HG02870 (cell line): ENCODE data around the gene CNOT9.

Experiments used
- ATAC-seq: cut with Tn5 transposase; IDR thresholded peaks from one replicate; pipeline ENCODE4 v1.9.1; 2021; ENCODE audit warnings: mild to moderate bottlenecking, moderate library complexity; ENCODE audit not compliant: unreplicated experiment

The CNOT9 gene

GRCh38 chr2:218643751-218644310 lies 75.2 kb downstream of the CNOT9 start:
- ATAC-seq: no peak

- ATAC-seq: no peak
Observed at GRCh38 chr2:218644721-218645120, 76.1 kb downstream of the CNOT9 start.

GRCh38 chr2:218645126-218645525 lies 76.5 kb downstream of the CNOT9 start:
- no peak for ATAC-seq
